Measurements from ENCODE around the gene URAD.

- TF ChIP-seq CTCF (IDR thresholded peaks at IDR 0.05): no peak
- TF ChIP-seq POLR2A (IDR thresholded peaks at IDR 0.05): no peak
These were observed 38.0 kb upstream of the URAD start for GRCh38 chr13:28026508-28026907.
